ENCODE results near the gene RNF13.
"Not testable (repeated sequence)": the region's sequence is repeated elsewhere in the genome, so short reads cannot be mapped to it uniquely, and the experiment has no call there.

The RNF13 gene

GRCh38 chr3:149883134-149883533, 70.1 kb downstream of the RNF13 start:
- no peak for TF ChIP-seq CTCF (IDR thresholded peaks at IDR 0.05; ENCODE audit: poor library complexity, severe bottlenecking)
- peaks cover 8% of the 10 kb centered on the region for H3K36me3 ChIP-seq (ENCODE audit: low read depth)
- no peaks in the 10 kb centered on the region for H3K4me1 ChIP-seq (ENCODE audit: insufficient read depth, poor library complexity, severe bottlenecking)
- no peaks in the 10 kb centered on the region for H3K27me3 ChIP-seq (ENCODE audit: insufficient read depth, poor library complexity, severe bottlenecking)
- ATAC-seq (ENCODE audit: low read depth) (no peak), DNase-seq (ENCODE audit: low spot score) (no peak)
- no peaks in the 10 kb centered on the region for H3K9me3 ChIP-seq (ENCODE audit: severe bottlenecking)
- no peak overlapping the region for H3K4me3 ChIP-seq (ENCODE audit: severe bottlenecking)
- no peak overlapping the region for H3K27ac ChIP-seq (ENCODE audit: poor library complexity, severe bottlenecking)

GRCh38 chr3:149883860-149884259, 70.8 kb downstream of the RNF13 start:
- DNase-seq (ENCODE audit: low spot score); H3K27ac ChIP-seq (ENCODE audit: poor library complexity, severe bottlenecking); H3K36me3 ChIP-seq (ENCODE audit: low read depth); H3K4me1 ChIP-seq (ENCODE audit: insufficient read depth, poor library complexity, severe bottlenecking); H3K9me3 ChIP-seq (ENCODE audit: severe bottlenecking); H3K27me3 ChIP-seq (ENCODE audit: insufficient read depth, poor library complexity, severe bottlenecking); H3K4me3 ChIP-seq (ENCODE audit: severe bottlenecking); ATAC-seq (ENCODE audit: low read depth): not testable (repeated sequence)

GRCh38 chr3:149884848-149885247, 71.8 kb downstream of the RNF13 start:
- H3K9me3 ChIP-seq (ENCODE audit: severe bottlenecking); H3K4me3 ChIP-seq (ENCODE audit: severe bottlenecking); H3K27me3 ChIP-seq (ENCODE audit: insufficient read depth, poor library complexity, severe bottlenecking); ATAC-seq (ENCODE audit: low read depth); DNase-seq (ENCODE audit: low spot score); H3K27ac ChIP-seq (ENCODE audit: poor library complexity, severe bottlenecking); H3K4me1 ChIP-seq (ENCODE audit: insufficient read depth, poor library complexity, severe bottlenecking); H3K36me3 ChIP-seq (ENCODE audit: low read depth): not testable (repeated sequence)

- no peak for DNase-seq (ENCODE audit: low spot score)
- H3K27me3 ChIP-seq (ENCODE audit: insufficient read depth, poor library complexity, severe bottlenecking), result no peaks in the 10 kb centered on the region
- no peaks in the 10 kb centered on the region for H3K9me3 ChIP-seq (ENCODE audit: severe bottlenecking)
- peaks cover 3% of the 10 kb centered on the region; the same call in 1 of the 2 replicates for H3K36me3 ChIP-seq (ENCODE audit: low read depth)
- no peak for TF ChIP-seq CTCF (IDR thresholded peaks at IDR 0.05; ENCODE audit: poor library complexity, severe bottlenecking)
- no peaks in the 10 kb centered on the region for H3K4me1 ChIP-seq (ENCODE audit: insufficient read depth, poor library complexity, severe bottlenecking)
- no peak overlapping the region for H3K4me3 ChIP-seq (ENCODE audit: severe bottlenecking)
- no peak overlapping the region for H3K27ac ChIP-seq (ENCODE audit: poor library complexity, severe bottlenecking)
- ATAC-seq (ENCODE audit: low read depth), result no peak
These were observed 73.9 kb downstream of the RNF13 start for GRCh38 chr3:149886957-149887356.

- no peak for TF ChIP-seq CTCF (IDR thresholded peaks at IDR 0.05; ENCODE audit: poor library complexity, severe bottlenecking)
- Histone ChIP-seq H3K36me3 (ENCODE audit: low read depth) (peaks cover 9% of the 10 kb centered on the region; the same call in 1 of the 2 replicates), H3K4me1 (ENCODE audit: insufficient read depth, poor library complexity, severe bottlenecking) (no peaks in the 10 kb centered on the region), H3K9me3 (ENCODE audit: severe bottlenecking) (no peaks in the 10 kb centered on the region), H3K27me3 (ENCODE audit: insufficient read depth, poor library complexity, severe bottlenecking) (no peaks in the 10 kb centered on the region), H3K27ac (ENCODE audit: poor library complexity, severe bottlenecking) (no peak overlapping the region), H3K4me3 (ENCODE audit: severe bottlenecking) (no peak overlapping the region)
- DNase-seq (ENCODE audit: low spot score) (no peak), ATAC-seq (ENCODE audit: low read depth) (no peak)
These were observed 78.6 kb downstream of the RNF13 start for GRCh38 chr3:149891621-149892020.

GRCh38 chr3:149892371-149892770, 79.4 kb downstream of the RNF13 start:
- H3K27ac ChIP-seq (ENCODE audit: poor library complexity, severe bottlenecking), result no peak overlapping the region
- H3K27me3 ChIP-seq (ENCODE audit: insufficient read depth, poor library complexity, severe bottlenecking), result no peaks in the 10 kb centered on the region
- H3K36me3 ChIP-seq (ENCODE audit: low read depth), result peaks cover 6% of the 10 kb centered on the region; the same call in 1 of the 2 replicates
- no peak overlapping the region for H3K4me3 ChIP-seq (ENCODE audit: severe bottlenecking)
- H3K4me1 ChIP-seq (ENCODE audit: insufficient read depth, poor library complexity, severe bottlenecking), result no peaks in the 10 kb centered on the region
- DNase-seq (ENCODE audit: low spot score), result no peak
- TF ChIP-seq CTCF (IDR thresholded peaks at IDR 0.05; ENCODE audit: poor library complexity, severe bottlenecking), result no peak
- H3K9me3 ChIP-seq (ENCODE audit: severe bottlenecking), result no peaks in the 10 kb centered on the region
- ATAC-seq (ENCODE audit: low read depth), result no peak

All from RWPE2 (cell line).